GM18502 (cell line): ENCODE results near the gene RASSF7.

Experiments
- ATAC-seq: cut with Tn5 transposase; IDR thresholded peaks from one replicate; pipeline ENCODE4 v1.9.1; 2021; ENCODE audit warnings: mild to moderate bottlenecking; ENCODE audit not compliant: unreplicated experiment, poor library complexity

Gene RASSF7

DNA sequence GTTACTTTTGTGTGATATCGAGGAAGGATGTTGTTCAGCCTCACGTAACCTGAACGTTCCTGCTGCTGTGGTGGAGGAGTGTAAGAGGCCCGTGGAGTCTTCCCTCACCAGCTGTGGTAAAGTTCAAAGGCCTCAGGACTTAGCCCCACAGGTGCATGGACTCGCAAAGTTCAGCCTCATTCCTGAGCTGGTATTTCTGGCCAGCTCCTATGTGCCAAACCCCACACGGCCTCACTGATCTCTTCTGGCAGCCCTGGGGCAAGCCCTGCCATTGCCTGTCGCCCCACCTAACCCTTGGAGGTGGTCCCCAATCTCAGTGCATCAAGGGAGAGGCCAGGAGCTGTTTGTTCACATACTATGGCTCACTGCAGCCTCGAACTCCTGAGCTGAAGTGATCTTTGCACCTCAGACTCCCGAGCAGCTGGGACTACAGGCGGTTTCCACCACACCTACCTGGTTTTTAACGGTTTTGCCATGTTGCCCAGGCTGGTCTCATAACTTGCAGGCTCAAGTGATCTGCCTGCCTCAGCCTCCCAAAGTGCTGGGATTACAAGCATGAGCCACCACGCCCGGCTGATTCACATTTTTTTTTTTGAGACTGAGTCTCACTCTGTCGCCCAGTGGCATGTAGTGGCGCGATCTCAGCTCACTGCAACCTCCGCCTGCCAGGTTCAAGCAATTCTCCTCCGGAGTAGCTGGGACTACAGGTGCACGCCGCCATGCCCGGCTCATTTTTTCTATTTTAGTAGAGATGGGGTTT is 17.7 kb downstream of the RASSF7 start:
- no peak for ATAC-seq

DNA sequence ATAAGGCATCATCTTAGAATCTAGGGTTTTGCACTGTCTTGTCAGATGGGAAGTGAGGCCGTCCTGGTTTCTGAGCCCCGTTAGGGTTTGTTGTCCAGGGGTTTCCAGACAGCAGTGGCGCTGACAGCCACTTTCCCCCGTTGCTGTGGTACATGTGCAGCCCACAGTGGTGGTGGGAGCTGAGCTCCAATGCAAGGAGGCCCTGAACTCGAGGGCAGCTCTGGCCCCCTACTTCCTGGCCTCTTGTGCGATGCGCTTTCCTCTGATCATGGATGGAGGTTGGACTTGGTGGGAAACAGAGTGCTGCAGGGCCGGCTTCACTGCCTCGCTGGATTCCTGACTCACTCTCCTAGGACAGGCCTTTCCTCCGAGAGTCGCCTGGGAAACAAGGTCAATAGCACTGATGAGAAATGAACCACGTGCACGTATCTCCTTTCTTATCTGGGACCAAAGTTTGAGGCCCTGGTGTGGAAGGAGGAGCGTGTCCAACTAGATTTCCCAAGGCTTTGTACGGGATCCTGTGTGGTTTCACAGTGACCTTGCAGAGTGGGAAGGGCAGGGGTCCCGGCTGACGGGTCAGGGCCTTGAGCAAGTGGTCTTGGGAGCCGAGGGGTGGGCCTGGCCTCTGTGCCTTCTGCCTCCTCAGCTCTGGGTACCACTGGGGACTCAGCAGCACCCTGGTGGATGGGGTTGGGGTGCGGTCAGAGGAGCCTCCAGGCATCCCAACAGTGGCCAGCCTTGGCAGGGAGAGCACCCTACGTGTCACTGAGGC is 19.2 kb downstream of the RASSF7 start:
- no peak for ATAC-seq

DNA sequence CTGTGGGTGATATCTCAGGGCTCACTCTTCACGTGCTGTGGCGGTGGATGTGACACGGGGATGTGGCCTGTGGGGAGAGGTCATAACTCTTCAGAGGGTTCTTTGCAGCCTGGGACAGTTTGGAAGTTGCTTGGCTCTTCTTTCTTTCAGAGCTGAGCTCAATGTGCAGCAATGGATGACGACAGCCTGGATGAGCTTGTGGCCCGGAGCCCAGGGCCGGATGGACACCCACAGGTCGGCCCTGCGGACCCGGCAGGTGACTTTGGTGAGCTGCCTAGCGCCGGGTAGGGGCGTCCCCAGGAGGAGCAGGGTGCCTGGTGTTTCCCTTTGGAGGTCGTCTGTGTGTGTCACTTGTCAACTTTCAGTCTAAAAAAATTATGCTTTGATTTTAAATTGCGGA is 20.6 kb downstream of the RASSF7 start:
- ATAC-seq, result no peak

DNA sequence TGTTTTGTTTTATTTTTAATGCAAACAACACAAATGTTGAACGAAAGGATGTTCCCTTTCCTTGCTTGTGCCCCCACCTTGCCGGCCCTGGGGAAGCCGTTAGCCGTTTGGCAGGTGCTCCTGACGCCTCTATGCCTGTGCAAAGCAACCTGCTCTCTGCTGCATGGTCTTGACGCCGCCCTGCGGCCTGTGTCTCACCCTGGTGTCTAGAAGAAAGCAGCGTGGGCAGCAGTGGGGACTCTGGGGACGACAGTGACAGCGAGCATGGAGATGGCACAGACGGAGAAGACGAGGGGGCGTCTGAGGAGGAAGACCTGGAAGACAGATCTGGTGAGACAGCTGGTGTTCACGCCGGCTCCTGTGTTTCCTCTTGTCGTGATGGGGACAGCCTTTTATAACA is 21.0 kb downstream of the RASSF7 start:
- ATAC-seq, result no peak

DNA sequence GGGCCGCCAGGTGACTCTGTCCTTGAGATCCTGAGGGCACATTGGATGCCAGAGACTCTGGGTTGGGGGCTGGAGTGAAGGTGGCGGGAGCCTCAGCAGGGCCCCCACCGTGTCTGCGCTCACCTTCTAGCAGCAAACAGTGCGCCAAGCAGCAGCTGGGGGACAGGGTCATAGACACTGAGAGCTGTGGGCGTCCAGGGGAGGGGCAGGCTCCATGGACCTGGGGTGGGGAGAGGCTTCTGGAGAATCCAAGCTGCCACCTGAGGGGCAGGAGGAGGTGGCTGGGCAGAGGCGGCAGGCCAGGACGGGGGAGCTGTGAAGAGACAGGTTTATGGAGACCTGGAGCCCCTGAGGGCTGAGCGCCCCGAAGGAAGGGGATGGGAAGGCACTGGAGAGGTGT is 23.5 kb downstream of the RASSF7 start:
- no peak for ATAC-seq

DNA sequence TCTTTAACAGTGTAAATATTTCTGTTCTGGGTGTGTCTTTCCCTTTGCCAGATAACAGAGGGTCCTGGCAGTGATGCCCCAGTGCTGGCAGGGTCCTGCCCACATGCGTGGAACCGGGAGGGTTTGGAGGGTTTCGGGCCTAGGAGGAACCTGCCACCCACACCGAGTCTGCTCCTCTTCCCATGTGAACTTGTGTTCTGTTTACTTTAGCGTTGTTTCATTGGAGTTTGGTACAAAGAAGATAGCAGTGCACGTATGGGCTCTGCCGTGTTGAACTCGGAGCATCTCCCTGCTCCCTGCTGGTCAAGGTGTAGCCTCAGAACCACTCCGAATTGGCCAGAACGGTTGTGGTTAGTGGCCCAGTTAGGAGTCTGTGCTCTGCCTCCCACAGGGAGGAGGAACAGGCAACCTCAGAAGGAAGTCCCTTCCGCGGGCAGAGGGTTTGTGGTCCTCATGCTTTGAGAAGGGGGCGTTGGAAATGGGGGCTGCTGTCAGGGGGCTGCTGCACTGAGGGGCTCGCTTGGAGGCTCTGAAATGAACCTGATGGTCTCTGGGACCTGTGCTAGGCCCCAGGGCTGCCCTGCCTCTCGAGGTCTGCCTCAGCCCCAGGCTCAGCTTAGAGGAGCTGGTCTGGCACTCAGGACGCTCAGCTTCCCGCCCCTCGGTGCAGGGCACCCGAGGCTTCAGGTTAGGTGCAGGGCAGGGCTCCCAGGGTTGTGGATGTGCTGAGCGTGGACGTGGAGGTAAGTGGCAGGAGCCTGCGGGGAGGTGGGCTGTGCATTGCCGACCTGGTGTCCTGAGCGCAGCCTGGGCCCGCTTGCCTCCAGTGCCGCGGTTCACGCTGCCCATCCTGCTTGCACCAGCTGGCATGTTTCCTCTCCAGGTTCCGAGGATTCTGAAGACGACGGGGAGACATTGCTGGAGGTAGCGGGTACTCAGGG is 25.9 kb downstream of the RASSF7 start:
- ATAC-seq, result no peak

DNA sequence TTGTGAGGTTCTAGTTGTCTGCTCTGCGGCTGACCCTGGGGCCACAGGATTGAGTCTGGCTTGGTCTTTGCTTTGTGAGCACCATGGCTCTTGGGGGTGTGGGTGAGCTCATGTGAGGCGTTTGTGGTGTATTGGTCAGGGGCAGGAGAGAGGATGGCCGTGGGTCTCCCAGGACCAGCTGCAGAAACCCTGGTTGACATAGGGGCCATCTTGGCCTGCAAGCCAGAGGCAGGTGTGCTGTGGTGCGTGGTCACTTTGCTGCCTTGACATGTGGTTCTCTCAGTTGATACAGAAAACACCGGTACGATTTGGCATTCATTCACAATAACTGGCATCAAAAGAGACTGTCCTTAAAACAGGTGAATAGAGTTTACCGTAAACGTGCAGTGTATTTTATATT is 26.8 kb downstream of the RASSF7 start:
- no peak for ATAC-seq

DNA sequence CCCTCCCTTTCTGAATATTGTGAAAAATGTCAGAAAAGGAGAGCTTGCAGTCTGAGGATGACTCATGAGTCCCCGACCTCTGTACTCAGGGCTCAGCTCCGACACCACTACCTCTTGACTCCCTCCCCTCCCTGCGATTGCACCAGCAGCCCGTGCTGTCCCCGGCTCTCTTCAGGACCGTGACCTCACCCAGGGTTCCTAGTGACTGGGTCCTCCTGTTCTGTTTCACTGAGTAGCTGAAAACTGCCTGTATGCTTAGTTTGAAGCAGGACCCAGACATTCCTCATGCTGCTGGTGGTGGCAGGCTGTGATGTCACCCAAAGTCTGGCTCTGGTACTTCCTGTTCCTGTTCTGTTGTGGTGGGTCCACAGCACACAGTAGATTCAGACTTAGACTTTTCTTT is 27.2 kb downstream of the RASSF7 start:
- no peak for ATAC-seq

DNA sequence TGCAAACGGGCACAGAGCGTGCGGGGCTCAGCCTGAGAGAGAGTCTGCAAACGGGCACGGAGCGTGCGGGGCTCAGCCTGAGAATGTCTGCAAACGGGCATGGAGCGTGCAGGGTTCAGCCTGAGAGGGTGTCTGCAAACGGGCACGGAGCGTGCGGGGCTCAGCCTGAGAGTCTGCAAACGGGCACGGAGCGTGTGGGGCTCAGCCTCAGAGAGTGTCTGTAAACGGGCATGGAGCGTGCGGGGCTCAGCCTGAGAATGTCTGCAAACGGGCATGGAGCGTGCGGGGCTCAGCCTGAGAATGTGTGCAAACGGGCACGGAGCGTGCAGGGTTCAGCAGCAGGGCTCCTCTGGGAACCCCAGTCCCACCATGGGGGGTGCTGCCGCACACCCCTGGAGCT is 29.0 kb downstream of the RASSF7 start:
- ATAC-seq, result no peak

DNA sequence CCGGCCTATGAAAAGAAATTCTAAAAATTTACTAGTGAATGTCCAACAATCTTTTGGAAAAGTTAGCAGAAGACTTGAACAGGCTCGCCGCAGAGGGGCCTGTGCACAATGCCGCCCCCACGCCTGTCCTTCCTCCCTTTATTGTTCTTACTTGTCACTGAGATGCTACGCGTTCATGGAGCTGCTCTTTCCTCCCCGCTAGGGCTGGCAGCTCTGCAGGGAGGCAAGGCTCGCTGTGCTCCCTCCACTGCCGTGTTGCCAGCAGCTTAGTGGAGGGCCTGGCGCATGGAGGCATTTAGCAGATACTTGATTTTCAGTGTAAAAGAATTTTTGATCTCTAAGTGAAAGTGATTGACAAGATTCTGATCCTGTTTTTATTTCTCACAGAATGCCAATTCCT is 30.2 kb downstream of the RASSF7 start:
- ATAC-seq, result no peak

DNA sequence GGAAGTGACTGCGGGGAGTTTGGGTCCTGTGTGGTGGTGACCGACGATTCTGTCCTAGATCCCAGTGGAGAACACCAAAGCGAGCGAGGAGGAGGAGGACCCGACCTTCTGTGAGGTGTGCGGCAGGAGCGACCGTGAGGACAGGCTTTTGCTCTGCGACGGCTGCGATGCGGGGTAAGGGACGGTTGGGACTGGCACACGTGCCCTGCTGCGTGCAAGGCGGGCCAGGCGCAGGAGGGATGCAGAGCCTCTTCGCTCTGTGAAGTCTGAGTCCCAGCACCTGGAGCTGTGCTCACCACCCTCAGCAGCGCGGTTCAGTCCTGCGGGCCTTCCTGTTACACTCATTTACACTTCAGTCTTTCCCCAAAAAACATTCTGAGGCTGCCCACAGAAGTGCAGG is 31.7 kb downstream of the RASSF7 start:
- ATAC-seq, result no peak

DNA sequence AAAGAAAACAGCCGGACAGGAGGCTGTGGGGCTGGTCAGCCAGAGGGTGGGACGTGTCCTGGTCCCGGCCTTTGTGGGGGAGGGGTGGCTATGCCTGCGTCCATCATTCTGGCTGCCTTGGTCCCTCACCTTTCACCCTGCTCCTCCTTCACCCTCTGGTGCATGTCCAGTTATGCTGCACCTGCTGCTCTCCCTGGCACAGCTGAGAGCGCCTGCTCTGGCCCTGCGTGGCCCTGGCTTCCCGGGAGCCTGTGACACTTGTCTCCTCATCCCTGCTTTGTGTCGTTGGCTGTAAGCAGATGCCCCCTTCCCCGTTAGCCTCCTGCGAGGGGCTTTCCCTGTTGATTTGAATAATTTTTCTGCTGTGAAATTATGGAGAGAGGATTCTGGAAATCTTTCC is 32.1 kb downstream of the RASSF7 start:
- ATAC-seq, result no peak

DNA sequence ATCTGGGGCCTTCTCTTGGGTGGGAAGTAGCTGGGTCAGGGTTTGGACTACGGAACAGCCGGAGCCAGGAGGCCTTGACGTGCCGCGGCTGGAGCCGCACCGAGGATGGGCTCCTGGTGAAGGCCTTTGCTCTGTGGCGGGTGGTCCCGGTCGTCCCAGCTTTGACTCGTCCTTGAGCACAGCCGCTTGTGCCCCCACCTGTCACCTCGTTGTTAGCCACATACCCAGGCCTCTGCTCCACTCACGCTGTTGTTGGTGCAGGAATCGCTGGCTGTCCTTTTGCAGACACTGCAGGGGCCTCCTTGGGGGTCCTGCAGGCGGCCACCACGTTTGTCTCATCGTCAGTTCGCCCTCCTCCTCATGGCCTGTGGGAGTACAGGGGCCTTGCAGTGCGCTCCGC is 32.6 kb downstream of the RASSF7 start:
- no peak for ATAC-seq

DNA sequence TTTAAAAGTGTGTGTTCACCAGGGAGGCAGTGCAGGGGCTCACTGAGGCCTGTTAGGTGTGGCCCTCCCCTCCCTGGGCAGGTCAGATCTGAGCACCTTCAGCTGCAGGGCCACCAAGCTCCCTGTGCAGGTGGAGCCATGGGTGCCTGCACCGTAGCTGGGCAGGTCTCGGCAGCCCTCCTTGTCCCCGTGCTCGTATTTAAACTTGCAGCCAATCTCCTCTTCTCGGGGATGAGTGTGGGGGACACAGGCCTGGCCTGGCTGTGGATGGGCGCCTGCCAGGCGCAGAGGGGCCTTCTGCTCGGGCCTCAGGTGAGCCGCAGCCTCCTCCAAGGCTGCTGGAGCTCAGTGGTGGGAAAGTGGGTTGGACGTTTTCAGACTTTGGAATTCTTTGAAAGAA is 34.6 kb downstream of the RASSF7 start:
- no peak for ATAC-seq

DNA sequence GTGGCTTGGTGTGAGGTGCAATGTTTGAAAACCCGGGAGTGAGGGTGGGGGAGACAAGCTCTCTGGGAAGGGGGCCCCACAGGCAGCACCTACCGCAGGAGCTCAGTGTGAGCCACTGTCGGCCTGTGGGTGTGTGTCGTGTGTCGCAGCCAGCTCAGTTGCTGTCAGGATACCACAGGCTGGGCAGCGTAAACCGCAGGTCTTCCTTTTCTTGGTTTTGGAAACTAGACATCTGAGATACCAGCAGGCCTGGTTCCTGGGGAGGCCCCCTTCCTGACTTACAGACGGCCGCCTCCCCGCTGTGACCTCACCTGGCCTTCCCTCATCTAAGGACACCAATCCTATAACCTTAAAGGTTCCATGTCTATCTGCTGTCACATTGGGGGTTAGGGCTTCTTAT is 35.6 kb downstream of the RASSF7 start:
- ATAC-seq, result no peak

DNA sequence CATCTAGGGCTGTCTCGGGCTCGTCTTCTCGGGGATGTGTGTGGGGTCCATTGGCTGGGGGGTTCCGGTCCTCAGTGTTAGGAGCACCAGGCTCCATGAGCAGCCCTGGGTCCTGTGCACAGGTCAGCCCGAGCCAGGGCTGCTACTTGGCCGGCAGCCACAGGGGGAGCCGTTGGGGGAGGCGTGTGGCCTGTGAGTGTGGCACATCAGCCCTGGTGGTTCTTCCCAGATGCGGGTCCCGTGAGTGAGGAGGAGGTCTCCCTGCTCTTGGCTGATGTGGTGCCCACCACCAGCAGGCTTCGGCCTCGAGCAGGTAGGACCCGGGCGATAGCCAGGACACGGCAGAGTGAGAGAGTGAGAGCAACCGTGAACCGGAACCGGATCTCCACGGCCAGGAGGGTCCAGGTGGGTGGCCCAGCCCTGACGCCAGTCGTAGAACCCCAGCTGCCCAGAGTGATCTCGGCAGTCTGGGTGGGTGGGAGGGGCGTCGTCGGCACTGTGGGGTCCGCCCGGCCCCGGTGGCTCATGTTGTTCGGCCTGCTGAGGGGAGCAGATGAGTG is 36.5 kb downstream of the RASSF7 start:
- no peak for ATAC-seq

DNA sequence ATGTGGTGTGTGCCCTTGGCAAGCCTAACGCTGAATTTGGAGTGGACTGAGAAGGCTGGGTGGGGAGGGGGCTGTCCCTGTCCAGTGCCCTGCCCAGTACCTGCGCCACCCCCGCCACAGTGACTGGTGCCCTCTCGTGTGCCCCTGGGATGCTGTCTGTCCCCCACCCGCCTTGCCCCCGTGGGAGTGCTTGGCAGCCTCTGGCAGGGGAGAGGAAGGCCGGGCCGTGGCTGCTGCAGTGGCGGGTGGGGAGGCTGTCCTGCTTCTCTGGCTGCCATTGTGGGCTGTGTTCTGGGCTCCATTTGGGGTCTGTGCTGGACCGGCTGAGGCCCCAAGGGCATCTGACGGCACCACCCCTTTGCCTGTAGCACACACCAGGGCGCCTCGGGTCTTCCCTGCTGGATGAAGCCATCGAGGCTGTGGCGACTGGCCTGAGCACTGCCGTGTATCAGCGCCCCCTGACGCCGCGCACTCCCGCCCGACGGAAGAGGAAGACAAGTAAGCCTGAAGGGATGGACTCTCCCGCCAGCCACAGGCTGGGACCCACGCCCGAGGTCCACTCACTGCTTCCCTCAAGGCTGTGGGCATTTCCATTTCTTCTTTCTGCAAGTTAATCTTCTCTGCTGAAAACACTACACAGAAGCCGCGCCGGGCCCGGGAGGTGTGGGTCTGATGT is 37.4 kb downstream of the RASSF7 start:
- no peak for ATAC-seq

DNA sequence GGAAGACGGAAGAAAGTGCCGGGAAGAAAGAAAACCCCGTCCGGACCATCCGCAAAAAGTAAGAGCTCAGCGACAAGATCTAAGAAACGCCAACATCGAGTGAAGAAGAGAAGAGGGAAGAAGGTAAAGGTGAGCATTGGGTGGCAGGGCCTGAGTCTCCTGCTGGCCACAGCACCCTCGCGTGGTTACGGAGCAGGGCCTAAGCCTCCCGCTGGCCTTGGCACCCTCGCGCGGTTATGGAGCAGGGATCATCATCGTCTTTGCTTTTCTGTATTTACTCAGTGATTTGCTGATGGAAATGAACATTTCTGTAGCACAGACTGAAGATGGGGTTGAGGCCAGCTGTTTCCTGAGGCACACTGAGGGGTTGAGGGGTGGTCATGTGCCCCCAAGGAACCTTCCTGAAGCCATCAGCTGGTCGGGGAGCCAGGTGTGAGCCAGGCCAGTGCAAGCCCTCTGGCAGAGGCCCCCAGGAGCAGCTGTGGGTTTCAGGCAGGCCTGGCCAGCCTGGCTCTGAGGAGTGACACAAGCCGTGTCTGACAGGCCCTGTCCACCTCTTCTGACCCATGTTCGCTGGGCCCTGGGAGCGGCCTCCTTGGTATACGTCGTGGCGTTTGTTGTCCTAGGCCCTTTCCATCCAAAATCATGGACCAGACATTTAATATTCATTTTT is 40.9 kb downstream of the RASSF7 start:
- ATAC-seq, result no peak

DNA sequence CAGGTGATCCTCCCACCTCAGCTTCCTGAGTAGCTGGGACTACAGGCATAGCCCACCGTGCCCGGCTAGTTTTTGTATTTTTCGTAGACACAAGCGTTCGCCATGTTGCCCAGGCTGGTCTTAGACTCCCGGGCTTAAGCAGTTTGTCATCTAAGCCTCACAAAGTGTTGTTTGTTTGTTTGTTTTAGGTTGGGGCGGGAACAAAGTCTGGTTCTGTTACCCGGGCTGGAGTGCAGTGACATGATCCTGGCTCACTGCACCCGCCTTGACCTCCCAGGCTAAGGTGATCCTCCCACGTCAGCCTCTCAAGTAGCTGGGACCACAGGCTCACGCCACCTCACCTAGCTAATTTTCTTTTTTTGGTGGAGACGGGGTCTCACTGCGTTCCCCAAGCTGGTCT is 42.4 kb downstream of the RASSF7 start:
- ATAC-seq, result no peak
